Mesenchymal stem cell (in vitro differentiated cells and primary cell): Measurements from ENCODE around the gene TEAD1.

Experiments used
- DNase-seq: peaks from one replicate; pipeline ENCODE4 v3.0.0-alpha.2; 2013
- H2AFZ ChIP-seq: one replicate; pipeline ENCODE4 v1.6.1; 2013; ENCODE audit warnings: low read depth, mild to moderate bottlenecking, control low read depth, inconsistent platforms, low read length, moderate library complexity
- H2AK5ac ChIP-seq: 2 replicates; pipeline ENCODE4 v1.6.1; 2013; ENCODE audit warnings: low read length, moderate library complexity, mild to moderate bottlenecking, inconsistent platforms; ENCODE audit not compliant: severe bottlenecking
- H2BK120ac ChIP-seq: one replicate; pipeline ENCODE4 v1.6.1; 2013; ENCODE audit warnings: low read depth, mild to moderate bottlenecking, inconsistent platforms, low read length, moderate library complexity
- H2BK12ac ChIP-seq, 2 experiments: one replicate each; pipeline ENCODE4 v1.6.1; 2013; ENCODE audit warnings: inconsistent platforms in 2 of 2, low read length in 2 of 2, mild to moderate bottlenecking in 2 of 2, moderate library complexity in 2 of 2, control low read depth in 1 of 2
- H2BK15ac ChIP-seq: one replicate; pipeline ENCODE4 v1.6.1; 2013; ENCODE audit warnings: mild to moderate bottlenecking, low read depth, inconsistent platforms; ENCODE audit not compliant: poor library complexity, severe bottlenecking
- H2BK5ac ChIP-seq: 2 replicates; pipeline ENCODE4 v1.6.1; 2013; ENCODE audit warnings: low read depth, mild to moderate bottlenecking, low read length, control low read depth, inconsistent platforms; ENCODE audit not compliant: poor library complexity, severe bottlenecking
- H3K14ac ChIP-seq, 2 experiments: one replicate each; pipeline ENCODE4 v1.6.1; 2013; ENCODE audit warnings: inconsistent platforms in 2 of 2, low read length in 2 of 2, control low read depth in 1 of 2, mild to moderate bottlenecking in 1 of 2, moderate library complexity in 1 of 2
- H3K18ac ChIP-seq, 2 experiments: one replicate each; pipeline ENCODE4 v1.6.1; 2013; ENCODE audit warnings: inconsistent platforms in 2 of 2, low read length in 2 of 2, control low read depth in 1 of 2, low read depth in 1 of 2, mild to moderate bottlenecking in 1 of 2
- H3K23ac ChIP-seq, 2 experiments: one replicate each; pipeline ENCODE4 v1.6.1; 2013; ENCODE audit warnings: inconsistent platforms in 2 of 2, low read length in 2 of 2, mild to moderate bottlenecking in 2 of 2, moderate library complexity in 2 of 2, control low read depth in 1 of 2
- H3K27ac ChIP-seq: 2 replicates; pipeline ENCODE4 v1.5.1; 2013; ENCODE audit warnings: mild to moderate bottlenecking, moderate library complexity, low read length, control low read depth, inconsistent platforms; ENCODE audit not compliant: poor library complexity, severe bottlenecking
- H3K27me3 ChIP-seq, 2 experiments: 2 replicates each; pipeline versions ENCODE4 v1.6.1 to v1.7.0; 2013; ENCODE audit warnings: low read length in 2 of 2, mild to moderate bottlenecking in 2 of 2, moderate library complexity in 2 of 2, control low read depth in 1 of 2, inconsistent platforms in 1 of 2; ENCODE audit not compliant: control insufficient read depth in 1 of 2, insufficient read depth in 1 of 2
- H3K36me3 ChIP-seq, 2 experiments: 2 replicates each; pipeline versions ENCODE4 v1.6.1 to v1.7.0; 2013; ENCODE audit warnings: low read length in 2 of 2, control low read depth in 1 of 2, inconsistent platforms in 1 of 2, low read depth in 1 of 2, mild to moderate bottlenecking in 1 of 2; ENCODE audit not compliant: insufficient read depth in 2 of 2, control insufficient read depth in 1 of 2
- H3K4ac ChIP-seq, 2 experiments: one replicate each; pipeline ENCODE4 v1.6.1; 2013; ENCODE audit warnings: inconsistent platforms in 2 of 2, low read length in 2 of 2, mild to moderate bottlenecking in 2 of 2, moderate library complexity in 2 of 2, control low read depth in 1 of 2, low read depth in 1 of 2
- H3K4me1 ChIP-seq: 2 replicates; pipeline ENCODE4 v1.6.1; 2013; ENCODE audit warnings: low read depth, low read length, control low read depth; ENCODE audit not compliant: control insufficient read depth, insufficient read depth
- H3K4me2 ChIP-seq: 2 replicates; pipeline ENCODE4 v1.6.1; 2013; ENCODE audit warnings: low read length, mild to moderate bottlenecking, inconsistent platforms; ENCODE audit not compliant: poor library complexity, severe bottlenecking
- H3K4me3 ChIP-seq, 2 experiments: 2 replicates each; pipeline versions ENCODE4 v1.5.1 to v1.7.0; 2013; ENCODE audit warnings: low read length in 2 of 2, mild to moderate bottlenecking in 2 of 2, control low read depth in 1 of 2, low read depth in 1 of 2; ENCODE audit not compliant: insufficient read depth in 1 of 2
- H3K79me1 ChIP-seq: replicated peaks from 2 replicates; pipeline ENCODE4 v1.6.1; 2013; ENCODE audit warnings: mild to moderate bottlenecking, control low read depth, low read length, inconsistent platforms; ENCODE audit not compliant: poor library complexity, severe bottlenecking
- H3K9ac ChIP-seq: 2 replicates; pipeline ENCODE4 v1.7.0; 2013; ENCODE audit warnings: mild to moderate bottlenecking, low read length, moderate library complexity
- H3K9me3 ChIP-seq: 2 replicates; pipeline ENCODE4 v1.7.0; 2013; ENCODE audit warnings: mild to moderate bottlenecking, low read length; ENCODE audit not compliant: control insufficient read depth
- H4K8ac ChIP-seq: one replicate; pipeline ENCODE4 v1.6.1; 2013; ENCODE audit warnings: inconsistent platforms, mild to moderate bottlenecking, low read length, moderate library complexity
- H4K91ac ChIP-seq: one replicate; pipeline ENCODE4 v1.6.1; 2013; ENCODE audit warnings: mild to moderate bottlenecking, low read length, inconsistent platforms
- WGBS: methylation state at CpG from one replicate; pipeline ENCODE4 v1.1.7; 2013; ENCODE audit warnings: mixed read lengths; 5-methylcytosine and 5-hydroxymethylcytosine counted together

The TEAD1 gene

DNA sequence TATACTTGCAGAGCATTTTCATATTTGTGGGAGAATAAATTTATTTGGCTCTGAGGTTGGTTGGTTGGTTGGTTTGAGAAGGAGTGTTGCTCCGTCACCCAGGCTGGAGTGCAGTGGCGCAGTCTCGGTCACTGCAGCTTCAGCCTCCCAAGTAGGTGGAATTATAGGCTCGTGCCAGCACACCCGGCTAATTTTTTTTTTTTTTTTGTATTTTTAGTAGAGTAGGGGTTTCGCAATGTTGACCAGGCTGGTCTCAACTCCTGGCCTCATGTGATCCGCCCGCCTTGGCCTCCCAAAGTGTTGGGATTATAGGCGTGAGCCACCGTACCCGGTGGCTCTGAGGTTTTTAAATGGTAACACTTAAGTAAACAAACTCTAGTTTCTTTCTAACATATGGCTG lies 161.1 kb downstream of the TEAD1 start:
- Histone ChIP-seq H3K14ac (no peak overlapping the region), H4K8ac (no peak overlapping the region), H3K27me3 (no peaks in the 10 kb centered on the region), H3K36me3 (no peaks in the 10 kb centered on the region), H4K91ac (no peak overlapping the region), H3K27ac (no peak overlapping the region), H2AK5ac (no peak overlapping the region), H3K4ac (no peak overlapping the region), H3K23ac (no peak overlapping the region), H2BK15ac (no peak overlapping the region), H3K9ac (no peak overlapping the region), H2BK12ac (no peak overlapping the region), H2AFZ (no peak overlapping the region), H3K18ac (no peak overlapping the region), H3K9me3 (no peaks in the 10 kb centered on the region), H2BK5ac (no peak overlapping the region), H2BK120ac (no peak overlapping the region), H3K4me3 (no peak overlapping the region), H3K4me1 (no peaks in the 10 kb centered on the region), H3K79me1 (peaks cover 22% of the 10 kb centered on the region), H3K4me2 (no peak overlapping the region)
- DNase-seq, result no peak
- WGBS, result 79% methylated on average over 11 of the region's 11 CpGs

DNA sequence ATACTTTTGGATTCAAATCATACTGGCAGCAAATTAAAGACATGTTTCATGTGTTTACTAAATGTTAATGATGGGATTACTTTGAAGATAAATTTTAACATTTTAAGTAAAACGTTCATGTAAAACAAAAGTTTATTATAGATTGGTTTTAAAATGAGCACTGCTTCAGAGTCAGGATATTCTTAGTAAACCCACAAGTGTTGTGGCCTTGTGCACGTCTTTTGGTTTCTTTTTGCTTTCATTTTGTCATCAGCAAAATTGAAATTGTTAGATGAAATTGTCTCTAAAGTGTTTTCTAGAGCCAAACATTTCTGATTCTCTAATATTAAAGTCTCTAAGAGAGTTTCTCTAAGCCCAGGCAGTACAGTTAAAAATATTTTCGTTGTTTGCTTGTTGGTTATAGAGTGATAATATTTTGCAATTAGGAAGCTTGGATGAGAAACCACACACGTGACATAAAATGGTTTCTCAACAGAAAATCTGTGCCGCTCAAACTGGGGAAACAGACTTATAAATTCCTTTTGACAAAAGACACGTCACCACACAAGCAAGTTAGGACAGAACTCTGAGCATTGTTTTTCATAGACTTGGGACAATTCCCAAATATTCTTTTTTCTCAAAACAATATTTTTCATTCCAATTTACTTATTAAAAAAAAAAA lies 164.4 kb downstream of the TEAD1 start:
- Histone ChIP-seq H3K79me1 (peaks cover 15% of the 10 kb centered on the region), H3K4me2 (no peak overlapping the region), H2AFZ (no peak overlapping the region), H3K4me1 (peaks cover 4% of the 10 kb centered on the region), H2AK5ac (no peak overlapping the region), H2BK12ac (no peak overlapping the region), H3K4me3 (peak overlapping the region in 1 of 2 experiments; percentile 59), H3K9ac (peak overlapping the region; percentile 87), H2BK120ac (no peak overlapping the region), H3K36me3 (no peaks in the 10 kb centered on the region), H3K23ac (no peak overlapping the region), H3K9me3 (no peaks in the 10 kb centered on the region), H3K18ac (no peak overlapping the region), H4K8ac (no peak overlapping the region), H3K27me3 (no peaks in the 10 kb centered on the region), H3K27ac (no peak overlapping the region), H3K4ac (no peak overlapping the region), H2BK15ac (no peak overlapping the region), H4K91ac (no peak overlapping the region), H3K14ac (no peak overlapping the region), H2BK5ac (no peak overlapping the region)
- WGBS, result 97% methylated on average over 4 of the region's 6 CpGs
- DNase-seq, result no peak

GRCh38 chr11:12840871-12841660 lies 166.8 kb downstream of the TEAD1 start:
- H2BK12ac ChIP-seq, result peak overlapping the region in 1 of 2 experiments; percentile 24
- H3K9ac ChIP-seq, result no peak overlapping the region
- H4K8ac ChIP-seq, result no peak overlapping the region
- no peak overlapping the region for H4K91ac ChIP-seq
- H3K4me2 ChIP-seq, result no peak overlapping the region
- H3K18ac ChIP-seq, result peak overlapping the region in 1 of 2 experiments; percentile 64
- no peak overlapping the region for H2AK5ac ChIP-seq
- no peak overlapping the region for H2AFZ ChIP-seq
- no peaks in the 10 kb centered on the region for H3K27me3 ChIP-seq
- H3K79me1 ChIP-seq, result peaks cover 8% of the 10 kb centered on the region
- H3K4me1 ChIP-seq, result peaks cover 18% of the 10 kb centered on the region
- no peak overlapping the region for H3K23ac ChIP-seq
- peak overlapping the region; percentile 41 for H2BK15ac ChIP-seq
- H3K4me3 ChIP-seq, result no peak overlapping the region
- no peaks in the 10 kb centered on the region for H3K36me3 ChIP-seq
- no peak overlapping the region for H3K4ac ChIP-seq
- DNase-seq, result peak; percentile 75
- no peak overlapping the region for H3K27ac ChIP-seq
- peak overlapping the region in 1 of 2 experiments; percentile 27 for H3K14ac ChIP-seq
- H2BK120ac ChIP-seq, result no peak overlapping the region
- no peaks in the 10 kb centered on the region for H3K9me3 ChIP-seq
- WGBS, result 79% methylated on average over 6 of the region's 6 CpGs
- H2BK5ac ChIP-seq, result no peak overlapping the region

- Histone ChIP-seq H3K9me3 (no peaks in the 10 kb centered on the region), H2BK12ac (no peak overlapping the region), H2BK5ac (no peak overlapping the region), H2BK15ac (no peak overlapping the region), H3K23ac (no peak overlapping the region), H4K91ac (no peak overlapping the region), H3K27me3 (no peaks in the 10 kb centered on the region), H3K79me1 (peaks cover 10% of the 10 kb centered on the region), H2BK120ac (no peak overlapping the region), H3K9ac (peak overlapping the region; percentile 71), H3K4me2 (no peak overlapping the region), H4K8ac (no peak overlapping the region), H2AK5ac (no peak overlapping the region), H3K27ac (no peak overlapping the region), H3K4me3 (peak overlapping the region in 1 of 2 experiments; percentile 1), H3K4me1 (peaks cover 20% of the 10 kb centered on the region), H3K36me3 (no peaks in the 10 kb centered on the region), H3K18ac (peak overlapping the region in 1 of 2 experiments; percentile 70), H3K4ac (peak overlapping the region in 1 of 2 experiments; percentile 28), H3K14ac (no peak overlapping the region), H2AFZ (no peak overlapping the region)
- peak; percentile 79 for DNase-seq
- WGBS, result 49% methylated on average over 7 of the region's 9 CpGs
These were observed 167.9 kb downstream of the TEAD1 start for GRCh38 chr11:12841946-12842630.
